Endothelial cell (in vitro differentiated cells): ENCODE results near the gene NT5DC1. TPM values are rescaled to one million over a fixed set of nuclear protein-coding genes. Genes with fewer than 3 reads are reported as not detected.
"Not testable (repeated sequence)": the region's sequence is repeated elsewhere in the genome, so short reads cannot be mapped to it uniquely, and the experiment has no call there.

Source experiments
- DNase-seq: peaks from one replicate; pipeline ENCODE4 v3.0.0; 2021; ENCODE audit warnings: low spot score
- H3K27ac Mint-ChIP-seq: one replicate; pipeline ENCODE4 v1.8.0; 2021; ENCODE audit warnings: mixed read lengths, inconsistent platforms; ENCODE audit not compliant: unreplicated experiment
- H3K27me3 Mint-ChIP-seq: one replicate; pipeline ENCODE4 v1.8.0; 2021; ENCODE audit warnings: mild to moderate bottlenecking, moderate library complexity, mixed read lengths, inconsistent platforms; ENCODE audit not compliant: unreplicated experiment
- H3K36me3 Mint-ChIP-seq: one replicate; pipeline ENCODE4 v1.8.0; 2021; ENCODE audit warnings: mild to moderate bottlenecking, low read depth, mixed read lengths, inconsistent platforms; ENCODE audit not compliant: unreplicated experiment
- H3K4me1 Mint-ChIP-seq: one replicate; pipeline ENCODE4 v1.8.0; 2021; ENCODE audit warnings: mild to moderate bottlenecking, mixed read lengths, inconsistent platforms; ENCODE audit not compliant: unreplicated experiment
- H3K4me3 Mint-ChIP-seq: one replicate; pipeline ENCODE4 v1.8.0; 2021; ENCODE audit warnings: mild to moderate bottlenecking, mixed read lengths, inconsistent platforms; ENCODE audit not compliant: unreplicated experiment
- H3K9me3 Mint-ChIP-seq: one replicate; pipeline ENCODE4 v1.8.0; 2021; ENCODE audit warnings: mixed read lengths, inconsistent platforms; ENCODE audit not compliant: unreplicated experiment
- total RNA-seq: library from RNA; stranded (reverse); fragmentation: NEBNext Ultra II Directional; extraction: Animal tissue kit (Norgen Biotek cat#: 25700); gene quantifications from one replicate; pipeline ENCODE4 v1.2.1, GENCODE V29; 2021; ENCODE audit not compliant: unreplicated experiment
- TF ChIP-seq, protein P1 (sequence below): fragments of 200-600 bp; sonication (generic); IDR thresholded peaks from one replicate; pipeline ENCODE4 v1.5.0; 2021; ENCODE audit warnings: antibody characterized with exemption; ENCODE audit not compliant: unreplicated experiment

The NT5DC1 gene
- total RNA-seq, 1 donor from 2014 or later = 33.9 TPM

GRCh38 chr6:116087437-116088027 lies 13.1 kb upstream of the NT5DC1 start:
- TF ChIP-seq, protein P1, sequence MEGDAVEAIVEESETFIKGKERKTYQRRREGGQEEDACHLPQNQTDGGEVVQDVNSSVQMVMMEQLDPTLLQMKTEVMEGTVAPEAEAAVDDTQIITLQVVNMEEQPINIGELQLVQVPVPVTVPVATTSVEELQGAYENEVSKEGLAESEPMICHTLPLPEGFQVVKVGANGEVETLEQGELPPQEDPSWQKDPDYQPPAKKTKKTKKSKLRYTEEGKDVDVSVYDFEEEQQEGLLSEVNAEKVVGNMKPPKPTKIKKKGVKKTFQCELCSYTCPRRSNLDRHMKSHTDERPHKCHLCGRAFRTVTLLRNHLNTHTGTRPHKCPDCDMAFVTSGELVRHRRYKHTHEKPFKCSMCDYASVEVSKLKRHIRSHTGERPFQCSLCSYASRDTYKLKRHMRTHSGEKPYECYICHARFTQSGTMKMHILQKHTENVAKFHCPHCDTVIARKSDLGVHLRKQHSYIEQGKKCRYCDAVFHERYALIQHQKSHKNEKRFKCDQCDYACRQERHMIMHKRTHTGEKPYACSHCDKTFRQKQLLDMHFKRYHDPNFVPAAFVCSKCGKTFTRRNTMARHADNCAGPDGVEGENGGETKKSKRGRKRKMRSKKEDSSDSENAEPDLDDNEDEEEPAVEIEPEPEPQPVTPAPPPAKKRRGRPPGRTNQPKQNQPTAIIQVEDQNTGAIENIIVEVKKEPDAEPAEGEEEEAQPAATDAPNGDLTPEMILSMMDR = no peak
- H3K36me3 Mint-ChIP-seq = no peaks in the 10 kb centered on the region
- no peak overlapping the region for H3K4me3 Mint-ChIP-seq
- no peaks in the 10 kb centered on the region for H3K27me3 Mint-ChIP-seq
- peaks cover 6% of the 10 kb centered on the region for H3K4me1 Mint-ChIP-seq
- no peak for DNase-seq
- H3K27ac Mint-ChIP-seq = no peak overlapping the region
- H3K9me3 Mint-ChIP-seq = no peaks in the 10 kb centered on the region

DNA sequence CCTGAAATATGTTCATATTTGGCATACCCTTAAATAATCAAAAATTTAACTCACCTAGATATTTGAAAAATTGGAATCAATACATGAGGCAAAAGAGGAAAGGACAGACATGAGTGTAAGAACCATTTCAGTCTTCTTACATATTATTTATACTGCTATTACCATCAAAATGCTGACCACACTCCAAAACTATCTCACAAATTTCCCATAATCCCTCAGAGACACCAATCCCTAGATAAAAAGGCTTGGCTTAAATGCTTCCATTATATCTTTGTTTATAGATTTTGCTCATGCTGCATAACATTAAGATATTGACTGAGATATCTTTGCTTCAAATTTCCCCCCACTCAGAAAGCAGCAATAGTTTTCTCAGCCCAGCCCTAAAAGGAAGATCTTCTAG lies 11.7 kb upstream of the NT5DC1 start:
- no peaks in the 10 kb centered on the region for H3K36me3 Mint-ChIP-seq
- TF ChIP-seq, protein P1 = no peak
- no peaks in the 10 kb centered on the region for H3K27me3 Mint-ChIP-seq
- no peaks in the 10 kb centered on the region for H3K9me3 Mint-ChIP-seq
- no peak overlapping the region for H3K4me3 Mint-ChIP-seq
- DNase-seq = no peak
- H3K27ac Mint-ChIP-seq = no peak overlapping the region
- peaks cover 6% of the 10 kb centered on the region for H3K4me1 Mint-ChIP-seq

- Mint-ChIP-seq H3K27me3 (no peaks in the 10 kb centered on the region), H3K4me1 (peaks cover 6% of the 10 kb centered on the region), H3K36me3 (no peaks in the 10 kb centered on the region), H3K27ac (no peak overlapping the region), H3K4me3 (no peak overlapping the region), H3K9me3 (no peaks in the 10 kb centered on the region)
- no peak for DNase-seq
- TF ChIP-seq, protein P1 = no peak
These were observed 10.4 kb upstream of the NT5DC1 start for GRCh38 chr6:116090251-116090650.

GRCh38 chr6:116094041-116094440 lies 6.6 kb upstream of the NT5DC1 start:
- no peaks in the 10 kb centered on the region for H3K4me1 Mint-ChIP-seq
- no peak for DNase-seq
- H3K4me3 Mint-ChIP-seq = no peak overlapping the region
- no peak overlapping the region for H3K27ac Mint-ChIP-seq
- H3K27me3 Mint-ChIP-seq = peaks cover 2% of the 10 kb centered on the region
- H3K36me3 Mint-ChIP-seq = no peaks in the 10 kb centered on the region
- TF ChIP-seq, protein P1 = no peak
- peaks cover 4% of the 10 kb centered on the region for H3K9me3 Mint-ChIP-seq

- H3K27me3 Mint-ChIP-seq, H3K27ac Mint-ChIP-seq, DNase-seq, H3K4me1 Mint-ChIP-seq, H3K9me3 Mint-ChIP-seq, H3K36me3 Mint-ChIP-seq, H3K4me3 Mint-ChIP-seq: not testable (repeated sequence)
These were observed 4.4 kb upstream of the NT5DC1 start for GRCh38 chr6:116096048-116096759.
